ENCODE measurements around the gene RASGEF1C.
"Not testable (repeated sequence)": the region's sequence is repeated elsewhere in the genome, so short reads cannot be mapped to it uniquely, and the experiment has no call there.

Gene RASGEF1C

GRCh38 chr5:180210961-180211760 lies 2.1 kb upstream of the RASGEF1C start:
- DNase-seq (ENCODE audit: low read depth), result no peak

GRCh38 chr5:180210077-180210476 lies 1.1 kb upstream of the RASGEF1C start:
- not testable (repeated sequence) for DNase-seq (ENCODE audit: low read depth)

- no peak for DNase-seq (ENCODE audit: low read depth)
Measured at GRCh38 chr5:180208435-180209081, 453 bp downstream of the RASGEF1C start.

- DNase-seq (ENCODE audit: low read depth), result no peak
Measured at GRCh38 chr5:180208038-180208434, 975 bp downstream of the RASGEF1C start.

DNA sequence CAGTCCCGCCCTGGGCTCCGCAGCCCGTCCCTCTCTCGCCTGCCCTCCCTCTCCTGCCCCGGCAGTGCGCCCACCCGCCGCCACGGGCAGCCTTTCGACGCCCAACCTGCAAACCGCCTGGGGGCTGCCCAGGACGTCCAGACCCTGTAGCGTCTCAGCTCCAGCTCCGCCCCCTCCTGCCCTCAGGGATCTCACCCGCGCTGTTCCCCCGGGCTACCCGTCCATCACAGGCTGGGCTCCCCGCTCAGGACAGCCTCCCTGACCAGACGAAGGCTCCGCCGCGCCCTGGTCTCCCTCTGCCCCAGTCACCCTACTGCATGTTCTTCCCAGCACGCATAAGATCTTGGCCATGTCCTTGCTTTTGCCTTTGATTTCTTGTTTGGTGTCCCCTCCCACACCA lies 1.4 kb downstream of the RASGEF1C start:
- DNase-seq (ENCODE audit: low read depth), result no peak

GRCh38 chr5:180206993-180207392 lies 2.0 kb downstream of the RASGEF1C start:
- no peak for DNase-seq (ENCODE audit: low read depth)

DNA sequence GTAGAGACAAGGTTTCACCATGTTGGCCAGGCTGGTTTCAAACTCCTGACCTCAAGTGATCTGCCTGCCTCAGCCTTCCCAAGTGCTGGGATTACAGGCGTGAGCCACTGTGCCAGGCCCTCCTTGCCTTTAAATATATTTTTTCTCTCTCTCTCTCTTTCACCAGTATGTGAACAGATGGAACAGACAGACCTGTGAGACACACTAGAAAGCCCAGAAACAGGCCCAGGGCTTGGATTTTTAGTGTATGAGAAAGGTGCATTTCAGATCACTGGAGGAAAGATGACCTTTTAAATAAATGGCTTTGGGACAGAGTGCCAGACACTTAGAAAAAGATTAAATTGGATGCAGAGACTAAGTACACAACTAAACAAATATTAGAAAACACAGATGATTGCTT lies 3.1 kb downstream of the RASGEF1C start:
- no peak for DNase-seq (ENCODE audit: low read depth)

- no peak for DNase-seq (ENCODE audit: low read depth)
Measured at GRCh38 chr5:180204276-180204819, 4.7 kb downstream of the RASGEF1C start.

DNA sequence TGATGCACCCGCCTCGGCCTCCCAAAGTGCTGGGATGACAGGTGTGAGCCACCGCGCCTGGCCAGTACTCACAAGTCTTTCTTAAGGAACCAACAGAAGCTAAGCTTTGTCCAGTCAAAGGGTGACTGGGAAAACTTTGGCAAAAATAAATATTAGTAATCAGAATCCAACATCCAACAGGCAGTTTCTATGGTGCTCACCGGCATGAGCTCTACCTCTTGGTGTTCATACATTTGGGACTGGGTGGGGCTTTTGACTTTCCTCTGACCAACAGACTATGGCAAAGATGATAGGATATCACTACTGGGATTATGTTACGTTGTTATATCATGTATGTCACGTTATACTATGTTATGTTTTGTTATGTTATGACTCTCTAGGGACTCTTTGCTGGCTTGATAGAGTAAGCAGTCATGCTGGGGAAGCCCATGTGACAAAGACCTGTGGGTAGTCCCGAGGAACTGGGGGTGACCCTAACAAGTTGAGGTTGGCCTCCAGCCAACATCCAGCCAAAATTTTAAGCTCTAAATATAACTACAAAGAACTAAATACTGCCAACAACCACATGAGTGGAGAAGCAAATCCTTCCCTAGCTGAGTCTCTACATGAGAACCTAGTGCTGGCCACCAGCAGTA lies 6.0 kb downstream of the RASGEF1C start:
- no peak for DNase-seq (ENCODE audit: low read depth)

DNA sequence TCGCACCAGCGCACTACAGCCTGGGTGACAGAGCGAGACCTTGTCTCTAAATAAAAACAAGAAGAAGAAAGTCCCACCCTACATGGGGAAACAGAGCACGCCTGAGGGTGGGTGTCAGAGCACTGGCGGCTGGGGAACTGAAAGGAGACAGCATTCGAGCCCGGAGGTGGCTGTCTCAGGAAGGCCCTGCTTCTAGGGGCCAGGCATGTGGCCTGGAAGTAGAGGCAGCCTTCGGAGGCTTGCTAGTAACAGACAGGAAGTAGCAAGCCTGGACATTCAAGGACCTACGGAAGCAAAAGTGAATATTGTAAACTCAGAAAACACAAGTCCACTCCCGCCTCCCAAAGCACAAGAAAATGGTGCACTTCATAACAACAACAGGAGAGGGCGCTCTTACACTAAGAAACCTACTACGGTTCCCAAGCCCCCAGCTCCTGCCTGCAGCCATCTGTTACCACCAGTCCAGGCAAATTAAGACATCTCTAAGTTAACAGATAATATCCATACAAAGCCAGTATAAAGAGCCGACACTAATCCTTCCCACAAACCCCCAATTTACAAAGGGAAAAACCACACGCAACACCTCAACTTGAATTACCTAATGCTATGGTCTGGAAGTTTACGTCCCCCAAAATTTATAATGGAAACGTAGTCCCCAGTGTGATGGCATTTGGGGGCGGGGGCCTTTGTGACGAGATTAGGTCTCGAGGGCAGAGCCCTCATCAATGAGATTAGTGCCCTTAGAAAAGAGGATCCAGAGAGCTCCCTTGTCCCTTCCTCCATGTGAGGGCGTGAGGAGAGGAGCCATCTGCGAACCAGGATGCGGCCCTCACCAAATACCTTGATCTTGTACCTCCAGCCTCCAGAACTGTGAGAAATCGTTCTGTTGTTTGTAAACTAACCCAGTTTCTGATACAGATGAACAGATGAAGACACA lies 7.7 kb downstream of the RASGEF1C start:
- DNase-seq (ENCODE audit: low read depth), result no peak

GRCh38 chr5:180199390-180199789 lies 9.6 kb downstream of the RASGEF1C start:
- no peak for DNase-seq (ENCODE audit: low read depth)

GRCh38 chr5:180198208-180198607 lies 10.8 kb downstream of the RASGEF1C start:
- no peak for DNase-seq (ENCODE audit: low read depth)

DNA sequence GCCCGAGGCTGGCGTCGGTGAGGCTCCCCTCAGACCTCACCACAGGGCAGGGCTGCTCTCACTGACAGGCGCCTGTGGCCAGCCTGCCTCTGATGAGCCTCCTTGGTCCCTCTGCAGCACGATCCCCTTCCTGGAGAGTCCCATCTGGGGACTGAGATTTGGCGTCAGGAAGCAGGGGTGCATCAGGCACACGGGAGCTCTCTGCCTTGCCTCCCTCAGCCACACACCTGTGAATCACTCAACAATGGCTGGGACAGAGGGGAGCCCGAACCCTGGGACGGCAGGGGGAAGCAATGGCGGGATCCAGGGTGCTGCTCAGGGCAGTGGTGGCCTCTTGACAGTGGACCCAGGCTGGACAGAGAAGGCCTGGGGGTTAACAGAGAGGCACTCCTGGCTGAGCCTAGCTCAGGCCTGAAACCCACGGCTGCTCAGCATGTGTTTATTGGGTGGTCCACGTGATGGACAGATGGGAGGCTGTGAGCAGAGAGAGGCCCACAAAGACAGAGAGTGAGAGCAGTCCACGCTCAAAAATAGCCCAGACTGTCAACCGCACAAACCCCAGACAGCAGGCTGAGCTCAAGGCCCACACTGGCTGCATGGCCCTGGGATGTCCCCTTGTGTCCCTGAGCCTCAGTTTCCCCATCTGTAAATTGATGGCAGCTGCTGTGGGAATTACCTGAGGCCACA lies 11.9 kb downstream of the RASGEF1C start:
- DNase-seq (ENCODE audit: low read depth), result no peak

GRCh38 chr5:180194410-180195345 lies 14.3 kb downstream of the RASGEF1C start:
- no peak for DNase-seq (ENCODE audit: low read depth)

DNA sequence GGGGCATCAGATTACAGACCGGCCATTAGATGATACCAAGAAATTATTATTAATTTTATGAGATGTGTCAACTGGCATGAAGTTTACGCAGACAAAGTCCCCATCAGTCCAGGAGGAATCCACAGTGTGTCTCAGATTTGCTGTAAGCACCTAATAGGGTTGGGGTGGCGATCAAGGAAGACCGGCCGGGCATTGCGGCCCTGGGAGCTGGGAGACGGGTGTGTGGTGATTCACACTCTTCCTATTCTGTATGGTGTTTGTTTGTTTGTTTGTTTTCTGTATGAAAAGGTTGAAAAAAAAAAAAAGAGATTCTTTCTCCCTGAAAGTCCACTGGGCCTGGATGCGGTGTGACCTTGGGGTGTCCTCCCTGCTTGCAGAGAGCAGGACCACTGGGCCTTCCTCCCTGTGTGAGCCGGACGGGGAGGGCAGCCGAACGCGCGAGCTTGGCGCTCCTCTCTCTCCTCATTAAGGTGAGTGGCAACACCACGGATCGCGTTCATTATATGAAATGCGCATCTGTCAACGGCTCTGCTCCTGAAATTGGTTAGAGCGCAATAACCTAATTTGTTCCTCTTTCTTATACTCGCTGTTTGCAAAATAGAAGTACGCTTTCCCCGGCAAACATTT lies 15.1 kb downstream of the RASGEF1C start:
- no peak for DNase-seq (ENCODE audit: low read depth)

DNA sequence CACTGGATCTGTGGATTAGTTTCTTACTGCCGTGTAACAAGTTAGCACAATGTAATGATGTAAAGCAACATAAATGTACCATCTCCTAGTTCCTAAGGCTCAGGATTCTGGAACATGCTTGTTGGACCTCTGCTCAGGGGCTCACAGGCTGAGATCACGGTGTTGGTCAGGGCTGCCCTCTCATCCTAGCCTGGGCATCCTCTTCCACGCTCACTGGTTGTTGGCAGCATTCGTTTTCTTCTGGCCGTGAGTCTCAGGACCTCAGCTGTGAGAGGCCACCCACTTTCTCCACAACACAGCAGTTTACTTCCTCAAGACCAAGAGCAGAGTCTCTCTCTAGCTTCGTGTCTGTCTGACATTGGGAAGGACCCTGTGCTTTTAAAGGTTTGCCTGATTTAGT lies 17.3 kb downstream of the RASGEF1C start:
- no peak for DNase-seq (ENCODE audit: low read depth)

GRCh38 chr5:180187767-180188166 lies 21.2 kb downstream of the RASGEF1C start:
- DNase-seq (ENCODE audit: low read depth), result no peak

GRCh38 chr5:180180846-180181245 lies 28.2 kb downstream of the RASGEF1C start:
- no peak for DNase-seq (ENCODE audit: low read depth)

DNA sequence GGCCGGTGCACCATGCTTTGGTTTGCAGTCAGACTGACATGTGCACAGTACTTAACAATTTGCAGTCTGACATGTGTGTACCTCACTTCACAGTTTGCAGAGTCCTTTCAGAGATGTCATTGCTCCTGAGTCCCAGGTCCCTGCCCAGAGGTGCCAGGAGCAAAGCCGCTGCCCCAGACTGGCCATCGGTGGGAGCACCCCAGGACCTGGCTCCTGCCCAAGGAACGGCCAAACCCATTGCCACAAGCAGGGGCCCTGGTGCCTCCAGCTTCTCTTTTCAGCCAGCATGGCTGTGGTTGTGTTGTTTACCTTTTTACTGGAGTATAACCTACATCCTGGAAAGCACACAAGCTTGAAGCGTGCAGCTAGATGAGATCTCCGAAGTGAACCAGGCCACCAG lies 28.6 kb downstream of the RASGEF1C start:
- no peak for DNase-seq (ENCODE audit: low read depth)
